Keratinocyte (primary cell): ENCODE results near the gene KLK6. TPM values are rescaled to one million over a fixed set of nuclear protein-coding genes. Genes with fewer than 3 reads are reported as not detected.

Source experiments
- DNase-seq: peaks from one replicate; pipeline ENCODE4 v3.0.0-alpha.2; 2011; ENCODE audit warnings: low read depth, missing footprints, low spot score
- FAIRE-seq: peaks from 2 replicates; lab custom pipeline; 2011; peaks lifted over from hg19 to GRCh38; lab: Jason Lieb, UNC
- H2AFZ ChIP-seq: 2 replicates; pipeline ENCODE4 v1.6.0; 2012; ENCODE audit warnings: low read length, control low read depth, inconsistent platforms; ENCODE audit not compliant: control insufficient read depth
- H3K27ac ChIP-seq: 2 replicates; pipeline ENCODE4 v1.5.1; 2011; ENCODE audit warnings: low read length; ENCODE audit not compliant: control insufficient read depth, insufficient read depth
- H3K27me3 ChIP-seq: 3 replicates; pipeline ENCODE4 v1.6.0; 2011; ENCODE audit warnings: low read length; ENCODE audit not compliant: control insufficient read depth, insufficient read depth; ENCODE audit errors: extremely low read depth
- H3K36me3 ChIP-seq, 2 experiments: 2 replicates in 1 of 2; 3 replicates in 1 of 2; pipeline ENCODE4 v1.5.1; 2011; ENCODE audit warnings: low read length in 2 of 2, mild to moderate bottlenecking in 1 of 2; ENCODE audit not compliant: control insufficient read depth in 2 of 2, insufficient read depth in 2 of 2; ENCODE audit errors: extremely low read depth in 1 of 2
- H3K4me1 ChIP-seq: 3 replicates; pipeline ENCODE4 v1.5.1; 2011; ENCODE audit warnings: low read length; ENCODE audit not compliant: control insufficient read depth, insufficient read depth; ENCODE audit errors: extremely low read depth
- H3K4me2 ChIP-seq: 3 replicates; pipeline ENCODE4 v1.6.0; 2011; ENCODE audit warnings: low read depth, low read length; ENCODE audit not compliant: control insufficient read depth, insufficient read depth; ENCODE audit errors: extremely low read depth
- H3K4me3 ChIP-seq, 3 experiments: fragments of 200-600 bp in 1 of 3; sonication (generic) in 1 of 3; 2 replicates in 2 of 3; 3 replicates in 1 of 3; pipeline ENCODE4 v1.5.1; 2011 to 2016; ENCODE audit warnings: low read length in 3 of 3, mild to moderate bottlenecking in 3 of 3, control low read depth in 2 of 3, inconsistent platforms in 1 of 3, low read depth in 1 of 3, mixed read lengths in 1 of 3, mixed run types in 1 of 3, moderate library complexity in 1 of 3; ENCODE audit not compliant: control insufficient read depth in 2 of 3, insufficient read depth in 2 of 3; ENCODE audit errors: extremely low read depth in 1 of 3
- H3K79me2 ChIP-seq: 2 replicates; pipeline ENCODE4 v1.6.0; 2012; ENCODE audit warnings: low read length; ENCODE audit not compliant: control insufficient read depth, insufficient read depth
- H3K9ac ChIP-seq: 3 replicates; pipeline ENCODE4 v1.6.0; 2011; ENCODE audit warnings: low read length; ENCODE audit not compliant: control insufficient read depth, insufficient read depth; ENCODE audit errors: extremely low read depth
- H3K9me1 ChIP-seq: 3 replicates; pipeline ENCODE4 v1.6.0; 2011; ENCODE audit warnings: low read length; ENCODE audit not compliant: control insufficient read depth, insufficient read depth; ENCODE audit errors: extremely low read depth
- H3K9me3 ChIP-seq: 2 replicates; pipeline ENCODE4 v1.5.1; 2012; ENCODE audit warnings: low read depth, low read length; ENCODE audit not compliant: control insufficient read depth
- H4K20me1 ChIP-seq: 3 replicates; pipeline ENCODE4 v1.6.0; 2011; ENCODE audit warnings: low read length; ENCODE audit not compliant: control insufficient read depth, insufficient read depth; ENCODE audit errors: extremely low read depth
- EZH2 ChIP-seq: IDR thresholded peaks from one replicate; pipeline ENCODE4 v1.6.1; 2012; ENCODE audit warnings: inconsistent platforms, mild to moderate bottlenecking, low read length, moderate library complexity
- dilution Hi-C: fragments of 300-500 bp; cut with MboI; formaldehyde crosslinking; loops from one replicate; pipeline ENCODE4 v1.7.0; 2020; ENCODE audit warnings: low sequenced_read_pairs; ENCODE audit not compliant: extremely low pct_ligation_motif_present
- polyA plus RNA-seq, 5 experiments: library from polyadenylated mRNA; depleted of rRNA in 3 of 5; stranded (reverse) in 3 of 5; stranded (forward) in 1 of 5; unstranded in 1 of 5; fragments of >200 nt; gene quantifications; 1 replicate in 1 of 5; 2 replicates in 3 of 5; 3 replicates in 1 of 5; pipeline versions ENCODE4 v1.2.1 to v1.2.3, GENCODE V29; 2011 to 2012; ENCODE audit warnings: missing spikeins in 2 of 5, low read depth in 1 of 5, low replicate concordance in 1 of 5
- TF ChIP-seq, protein P1 (sequence below), 3 experiments: IDR thresholded peaks in 1 of 3; conservative IDR thresholded peaks in 1 of 3; optimal IDR thresholded peaks in 1 of 3; 2 replicates in 2 of 3; 3 replicates in 1 of 3; pipeline versions ENCODE3 to v1.5.1; 2011; ENCODE audit warnings: low read length in 3 of 3, mild to moderate bottlenecking in 3 of 3, moderate library complexity in 2 of 3, control low read depth in 1 of 3, inconsistent platforms in 1 of 3; ENCODE audit not compliant: insufficient read depth in 2 of 3; ENCODE audit errors: extremely low read depth in 1 of 3

The KLK6 gene
- polyA plus RNA-seq, 1 donor (not counting 4 experiments of a cell fraction or from before 2014, with no cell fraction given), result 1.9 TPM

DNA sequence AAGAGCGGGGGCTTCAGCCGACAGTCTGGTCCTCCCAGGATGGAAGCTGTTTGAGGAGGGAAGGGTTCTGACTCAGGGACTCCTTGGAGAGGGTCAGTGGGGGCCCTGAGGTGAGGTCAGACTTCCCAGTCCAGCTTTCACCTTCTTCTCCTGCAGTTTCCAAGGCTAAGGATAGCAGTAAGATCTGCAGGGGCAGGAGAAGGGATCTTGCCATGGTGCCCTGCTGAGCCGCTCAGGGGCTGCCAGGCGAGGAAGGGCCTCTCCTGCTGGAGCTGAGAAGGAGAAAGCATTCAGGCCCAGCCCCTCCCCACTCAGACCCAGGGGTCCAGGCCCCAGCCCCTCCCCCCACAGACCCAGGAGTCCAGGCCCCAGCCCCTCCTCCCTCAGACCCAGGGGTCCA, 12.8 kb upstream of the KLK6 start:
- dilution Hi-C loops, result no loop called here
- H3K27ac ChIP-seq, result no peak overlapping the region
- H3K79me2 ChIP-seq, result no peaks in the 10 kb centered on the region
- FAIRE-seq (no peak), DNase-seq (no peak)
- H3K36me3 ChIP-seq, result no peaks in the 10 kb centered on the region
- H2AFZ ChIP-seq, result no peak overlapping the region
- no peaks in the 10 kb centered on the region for H3K9me1 ChIP-seq
- peak overlapping the region in 1 of 3 experiments; percentile 1 for H3K4me3 ChIP-seq
- TF ChIP-seq, protein P1, sequence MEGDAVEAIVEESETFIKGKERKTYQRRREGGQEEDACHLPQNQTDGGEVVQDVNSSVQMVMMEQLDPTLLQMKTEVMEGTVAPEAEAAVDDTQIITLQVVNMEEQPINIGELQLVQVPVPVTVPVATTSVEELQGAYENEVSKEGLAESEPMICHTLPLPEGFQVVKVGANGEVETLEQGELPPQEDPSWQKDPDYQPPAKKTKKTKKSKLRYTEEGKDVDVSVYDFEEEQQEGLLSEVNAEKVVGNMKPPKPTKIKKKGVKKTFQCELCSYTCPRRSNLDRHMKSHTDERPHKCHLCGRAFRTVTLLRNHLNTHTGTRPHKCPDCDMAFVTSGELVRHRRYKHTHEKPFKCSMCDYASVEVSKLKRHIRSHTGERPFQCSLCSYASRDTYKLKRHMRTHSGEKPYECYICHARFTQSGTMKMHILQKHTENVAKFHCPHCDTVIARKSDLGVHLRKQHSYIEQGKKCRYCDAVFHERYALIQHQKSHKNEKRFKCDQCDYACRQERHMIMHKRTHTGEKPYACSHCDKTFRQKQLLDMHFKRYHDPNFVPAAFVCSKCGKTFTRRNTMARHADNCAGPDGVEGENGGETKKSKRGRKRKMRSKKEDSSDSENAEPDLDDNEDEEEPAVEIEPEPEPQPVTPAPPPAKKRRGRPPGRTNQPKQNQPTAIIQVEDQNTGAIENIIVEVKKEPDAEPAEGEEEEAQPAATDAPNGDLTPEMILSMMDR (optimal IDR thresholded peaks at IDR 0.05 in 1 of 3, IDR thresholded peaks at IDR 0.05 in 1 of 3, conservative IDR thresholded peaks at IDR 0.05 in 1 of 3; ENCODE audit: extremely low read depth in 1 of 3, insufficient read depth in 2 of 3, low read length in 3 of 3), result no peak
- no peak for TF ChIP-seq EZH2
- no peaks in the 10 kb centered on the region for H4K20me1 ChIP-seq
- H3K9ac ChIP-seq, result no peak overlapping the region
- peaks cover 12% of the 10 kb centered on the region for H3K27me3 ChIP-seq
- H3K4me1 ChIP-seq, result peaks cover 9% of the 10 kb centered on the region
- no peaks in the 10 kb centered on the region for H3K9me3 ChIP-seq
- no peak overlapping the region for H3K4me2 ChIP-seq

GRCh38 chr19:50981587-50982146, 12.3 kb upstream of the KLK6 start:
- Histone ChIP-seq H3K36me3 (no peaks in the 10 kb centered on the region), H3K4me2 (no peak overlapping the region), H3K4me1 (peaks cover 9% of the 10 kb centered on the region), H3K9ac (no peak overlapping the region), H4K20me1 (no peaks in the 10 kb centered on the region), H3K9me3 (no peaks in the 10 kb centered on the region), H3K27me3 (peaks cover 12% of the 10 kb centered on the region), H3K4me3 (peak overlapping the region in 1 of 3 experiments; percentile 1), H3K27ac (no peak overlapping the region), H3K79me2 (no peaks in the 10 kb centered on the region), H3K9me1 (no peaks in the 10 kb centered on the region), H2AFZ (no peak overlapping the region)
- TF ChIP-seq, protein P1 (optimal IDR thresholded peaks at IDR 0.05 in 1 of 3, IDR thresholded peaks at IDR 0.05 in 1 of 3, conservative IDR thresholded peaks at IDR 0.05 in 1 of 3; ENCODE audit: extremely low read depth in 1 of 3, insufficient read depth in 2 of 3, low read length in 3 of 3), result no peak
- TF ChIP-seq EZH2, result no peak
- dilution Hi-C loops, result no loop called here
- DNase-seq (no peak), FAIRE-seq (no peak)
